Heart right ventricle (tissue), 16 donors: ENCODE data around the gene FRAS1. TPM values are rescaled to one million over a fixed set of nuclear protein-coding genes. Genes with fewer than 3 reads are reported as not detected.
"Not testable (repeated sequence)": the region's sequence is repeated elsewhere in the genome, so short reads cannot be mapped to it uniquely, and the experiment has no call there.

Experiments
- ATAC-seq, 8 donors: fragments of 200-7000 bp; cut with Tn5 transposase; one replicate each; pipeline ENCODE4 v1.9.1; 2020; ENCODE audit warnings: mild to moderate bottlenecking in 8 of 8, moderate library complexity in 8 of 8, moderate number of reproducible peaks in 1 of 8
- DNase-seq, 2 donors: peaks; one replicate each; pipeline ENCODE4 v3.0.0-alpha.2; 2020
- H3K27ac ChIP-seq, 10 donors: fragments of 200-600 bp; sonication (generic) in 2 of 10; one replicate each; pipeline versions ENCODE4 v1.5.0 to v1.8.0; 2020 to 2022; ENCODE audit warnings: mild to moderate bottlenecking in 3 of 10
- H3K27me3 ChIP-seq, 7 donors: fragments of 200-600 bp; one replicate each; pipeline ENCODE4 v1.8.0; 2021 to 2022; ENCODE audit warnings: mild to moderate bottlenecking in 2 of 7
- H3K36me3 ChIP-seq, 9 donors: fragments of 200-600 bp; sonication (generic) in 1 of 9; one replicate each; pipeline versions ENCODE4 v1.5.0 to v1.8.0; 2020 to 2022; ENCODE audit warnings: mild to moderate bottlenecking in 2 of 9
- H3K4me1 ChIP-seq, 9 donors: fragments of 200-600 bp; sonication (generic) in 1 of 9; one replicate each; pipeline versions ENCODE4 v1.5.0 to v1.8.0; 2020 to 2022; ENCODE audit warnings: mild to moderate bottlenecking in 4 of 9
- H3K4me3 ChIP-seq, 10 donors: fragments of 200-600 bp; sonication (generic) in 2 of 10; one replicate each; pipeline versions ENCODE4 v1.5.0 to v1.8.0; 2020 to 2022; ENCODE audit warnings: mild to moderate bottlenecking in 7 of 10, moderate library complexity in 2 of 10
- H3K9me3 ChIP-seq, 11 donors: fragments of 200-600 bp in 10 of 11; sonication (generic) in 2 of 11; one replicate each; pipeline versions ENCODE4 v1.5.0 to v1.8.0; 2013 to 2022; ENCODE audit warnings: mild to moderate bottlenecking in 2 of 11, control low read depth in 1 of 11, moderate library complexity in 1 of 11
- CTCF ChIP-seq, 9 donors: fragments of 200-600 bp; sonication (generic) in 2 of 9; IDR thresholded peaks; one replicate each; pipeline versions ENCODE4 v1.5.0 to v1.8.0; 2021 to 2022; ENCODE audit warnings: antibody characterized with exemption in 9 of 9, mild to moderate bottlenecking in 5 of 9, moderate library complexity in 1 of 9
- WGBS, 2 donors: extraction: QIAGEN DNeasy Blood & Tissue Kit; methylation state at CpG; one replicate each; pipeline ENCODE4 v1.1.7; 2013; ENCODE audit warnings: inconsistent platforms in 1 of 2; 5-methylcytosine and 5-hydroxymethylcytosine counted together
- intact Hi-C, 10 donors: fragments of 100-400 bp; cut with DNase I; formaldehyde crosslinking; loops; one replicate each; pipeline versions ENCODE4 v1.11.1 to v1.14.2; 2022
- long read RNA-seq, 3 donors: library from polyadenylated mRNA; unstranded; transcript quantifications; one replicate each; pipeline ENCODE4 v2.0.0, GENCODE V29; 2020 to 2021
- polyA plus RNA-seq, 2 donors: library from polyadenylated mRNA; stranded (reverse); fragments of 200-250 nt; gene quantifications; one replicate each; pipeline ENCODE4 v1.2.3, GENCODE V29; 2013
- total RNA-seq, 10 donors: library from RNA; stranded (reverse); fragmentation: NEBNext Ultra II Directional in 3 of 10; extraction: Animal tissue kit (Norgen Biotek cat#: 25700) in 3 of 10; gene quantifications; one replicate each; pipeline versions ENCODE4 v1.2.1 to v1.2.4, GENCODE V29; 2021 to 2023
- donor health status: Arrhythmogenic right ventricular cardiomyopathy.
- donor health status: ischemic (EF 13 %, LVEDD 7.1; RV severe dilation, severe dysfunction).
- donor health status: healthy with polysubstance abuse.
- donor health status: DM: no; HTN: yes; CAD: no.
- donor health status: DM: no; HTN: no; CAD: no.
- donor health status: ischemic (EF 25% LVEDD 6.9; RV normal size, moderate dysfunction).
- donor health status: ischemic (EF 25% LVEDD 5.7; RV mildly dilated, moderate dysfunction).
- donor health status: healthy.
- donor health status: DM: yes; HTN: yes; CAD: no.
- donor health status: Ischemic cardiomyopathy.
- donor health status: ischemic (EF 35%, LVEDD 5.7; RV mildly dilated, moderate dysfunction).
- donor health status: nonischemic (EF 11% LVEDD 7.7; RV severe dilation, severe dysfunction).
- donor health status: DM: yes; HTN: yes; CAD: no.
- donor health status: PGD.
- donor health status: ischemic (EF 29% LVEDD 5.4; RV normal size, mild dysfunction).
- donor health status: nonischemic (EF 23%, LVEDD 6.1; RV moderate dilation, normal function).

The FRAS1 gene
- total RNA-seq (1 to 10 TPM; 1.3 to 6.2 (median 3.3) TPM), polyA plus RNA-seq (1 to 10 TPM in 1 of 2 donors, under 1 TPM in 1; 0.93 to 1.5 TPM)
- long read RNA-seq, donor 1: 0 reads
- long read RNA-seq, donor 2, partial matches to known transcripts: 0 of 1 reads
- long read RNA-seq, donor 2, other reads (novel, unspliced or antisense): 1 of 1 reads
- long read RNA-seq, donor 3, partial matches to known transcripts: 1 of 3 reads
- long read RNA-seq, donor 3, other reads (novel, unspliced or antisense): 2 of 3 reads

GRCh38 chr4:78057135-78057599, at the start of gene FRAS1:
Gene FRAS1 (plus strand): TSS chr4:78057323. CDS start chr4:78058010, 687 bp downstream.
- Histone ChIP-seq H3K36me3 (no peaks in the 10 kb centered on the region), H3K27ac (peak within 1 kb of the TSS; percentile 35 to 93 (median 82)), H3K9me3 (no peaks in the 10 kb centered on the region), H3K4me3 (peak within 1 kb of the TSS; percentile 54 to 77 (median 70)), H3K4me1 (peaks cover 0 to 37% (median 16%) of the 10 kb centered on the region in 9 donors), H3K27me3 (peaks cover 0 to 71% (median 0%) of the 10 kb centered on the region in 7 donors)
- ATAC-seq (peak; percentile 38 to 77 (median 70)), DNase-seq (peak; percentile 28 to 38)
- whole genome bisulfite sequencing, 2 donors: 0 to 1% methylated on average over 32 to 39 of the region's 39 CpGs
- intact Hi-C loops: loop anchor here in 6 of 10 donors (5.0 to 10.0 kb wide), 4 partner anchors 62 to 460 kb away; no protein-coding TSS in a partner anchor
- peak in 2 of 9 donors; percentile 19 for TF ChIP-seq CTCF (IDR thresholded peaks at IDR 0.05)

DNA sequence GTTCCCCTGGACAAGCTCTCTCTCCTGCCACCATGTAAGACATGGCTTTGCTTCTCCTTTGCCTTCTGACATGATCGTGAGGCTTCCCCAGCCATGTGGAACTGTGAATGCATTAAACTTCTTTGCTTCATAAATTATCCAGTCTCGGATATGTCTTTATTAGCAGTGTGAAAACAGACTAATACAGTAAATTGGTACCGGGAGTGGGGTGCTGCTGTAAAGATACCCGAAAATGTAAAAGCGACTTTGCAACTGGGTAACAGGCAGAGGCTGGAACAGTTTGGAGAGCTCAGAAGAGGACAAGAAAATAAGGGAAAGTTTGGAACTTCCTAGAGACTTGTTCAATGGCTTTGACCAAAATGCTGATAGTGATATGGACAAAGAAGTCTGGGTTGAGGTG, 46.1 kb upstream of the FRAS1 start:
- H3K4me3 ChIP-seq, ATAC-seq, DNase-seq, H3K4me1 ChIP-seq, intact Hi-C loops, H3K27ac ChIP-seq, H3K27me3 ChIP-seq, H3K36me3 ChIP-seq: not testable (repeated sequence)
- 87 to 90% methylated on average over 5 of the region's 5 CpGs for WGBS, 2 donors
- H3K9me3 ChIP-seq: peaks cover 0 to 22% (median 0%) of the 10 kb centered on the region in 11 donors

DNA sequence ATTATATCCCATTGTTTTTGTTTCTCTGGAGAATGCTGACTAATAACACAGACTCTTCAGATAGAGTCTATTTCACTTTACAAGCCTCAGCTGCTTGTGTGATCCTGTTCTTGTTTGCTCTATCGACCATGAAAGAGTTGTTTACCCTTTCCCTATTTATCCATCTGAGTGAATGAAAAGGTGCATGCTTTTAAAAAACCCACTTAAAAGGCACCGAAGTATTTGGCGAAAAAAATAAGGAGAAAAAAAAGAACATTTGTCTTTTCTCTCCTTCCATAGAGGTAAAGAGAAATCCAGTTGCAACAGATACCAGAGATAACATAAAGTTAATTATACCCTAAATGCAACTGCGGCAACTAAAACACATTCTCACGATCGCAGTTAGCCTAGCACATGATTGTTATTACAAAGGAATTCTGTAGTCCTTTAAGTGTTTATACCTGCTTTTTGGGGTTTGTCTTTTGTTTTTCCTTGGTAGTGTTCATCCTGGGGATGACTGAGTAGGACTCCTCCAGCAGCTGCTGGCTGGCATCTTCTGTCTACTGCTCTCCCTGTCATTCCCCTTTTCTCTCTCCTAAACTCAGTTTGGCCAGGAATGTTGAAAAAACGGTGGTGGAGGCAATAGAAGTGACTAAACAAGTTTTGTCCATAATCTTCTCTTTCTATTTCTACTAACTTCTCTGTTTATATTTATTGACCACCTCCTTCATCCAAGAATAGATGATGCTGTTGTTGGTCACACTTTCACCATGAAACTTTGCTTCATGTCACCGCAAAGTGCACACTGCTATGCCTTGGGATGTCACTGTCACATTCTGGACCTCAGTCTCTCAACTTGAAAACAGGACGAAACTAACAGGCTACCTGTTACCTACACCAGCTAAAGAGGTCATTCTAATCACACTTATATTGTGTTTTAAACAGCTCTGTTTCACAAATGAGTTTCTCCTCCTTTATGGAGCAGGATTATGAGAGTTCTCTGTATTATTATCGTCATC, 41.9 kb upstream of the FRAS1 start:
- intact Hi-C loops: no loop called here
- Histone ChIP-seq H3K36me3 (no peaks in the 10 kb centered on the region), H3K27ac (no peak overlapping the region), H3K4me1 (no peaks in the 10 kb centered on the region), H3K27me3 (no peaks in the 10 kb centered on the region), H3K4me3 (no peak overlapping the region), H3K9me3 (peaks cover 0 to 22% (median 0%) of the 10 kb centered on the region in 11 donors)
- no peak for ATAC-seq
- 87 to 89% methylated on average over 10 of the region's 10 CpGs for WGBS, 2 donors
- no peak for DNase-seq
- TF ChIP-seq CTCF (IDR thresholded peaks at IDR 0.05): no peak

DNA sequence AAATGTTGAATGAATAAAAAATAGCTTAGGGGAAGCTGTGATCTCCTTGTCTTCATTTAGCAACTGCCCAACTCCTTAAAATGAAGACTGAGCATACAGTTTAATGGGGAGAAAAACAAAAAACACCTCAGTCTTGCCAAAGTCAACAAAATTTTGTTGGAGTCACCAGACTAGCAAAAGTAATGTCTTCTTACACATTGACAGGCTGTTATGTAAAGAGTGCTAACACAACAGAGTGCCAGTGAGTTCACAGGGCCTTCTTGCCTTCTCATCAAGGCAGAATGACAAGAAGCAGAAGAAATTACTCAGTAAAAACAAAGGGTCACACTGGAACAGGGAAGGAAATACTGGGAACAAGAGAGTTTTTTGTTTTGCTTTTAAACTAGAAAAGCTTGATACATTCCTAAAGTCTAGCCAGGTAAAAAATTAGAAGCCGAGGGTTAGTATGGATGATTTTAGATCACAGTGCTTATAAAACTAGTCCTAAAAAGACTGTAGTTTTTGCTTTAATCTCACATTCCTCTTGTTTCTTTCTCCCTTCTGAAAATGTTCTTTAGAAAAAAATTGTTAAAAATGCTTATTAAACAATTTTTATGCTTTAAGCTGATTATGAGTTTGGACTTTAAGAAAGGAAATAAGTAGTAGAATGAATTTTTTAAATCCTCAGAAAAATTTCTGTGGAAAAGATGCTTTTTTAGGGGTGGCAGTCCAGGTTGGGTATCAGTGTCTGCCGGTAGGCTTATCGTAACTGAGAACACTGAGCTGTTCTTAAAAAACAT, 38.7 kb upstream of the FRAS1 start:
- no peak for ATAC-seq

More for the DNA sequence above, 38.7 kb upstream of the FRAS1 start:
- Histone ChIP-seq H3K27ac (no peak overlapping the region), H3K4me3 (no peak overlapping the region), H3K36me3 (no peaks in the 10 kb centered on the region), H3K9me3 (no peaks in the 10 kb centered on the region), H3K27me3 (no peaks in the 10 kb centered on the region), H3K4me1 (no peaks in the 10 kb centered on the region)
- WGBS, 2 donors: 81 to 83% methylated on average over 3 of the region's 3 CpGs
- no peak for TF ChIP-seq CTCF (IDR thresholded peaks at IDR 0.05)
- intact Hi-C loops: no loop called here
- DNase-seq: no peak
